Measurements from ENCODE around the gene RCAN2.

The RCAN2 gene

GRCh38 chr6:46491628-46492547, 639 bp upstream of the RCAN2 start:
- no peak overlapping the region for H3K4me3 ChIP-seq (ENCODE audit: low read depth, low read length)

GRCh38 chr6:46490425-46491200, 636 bp downstream of the RCAN2 start:
- TF ChIP-seq, protein P1, sequence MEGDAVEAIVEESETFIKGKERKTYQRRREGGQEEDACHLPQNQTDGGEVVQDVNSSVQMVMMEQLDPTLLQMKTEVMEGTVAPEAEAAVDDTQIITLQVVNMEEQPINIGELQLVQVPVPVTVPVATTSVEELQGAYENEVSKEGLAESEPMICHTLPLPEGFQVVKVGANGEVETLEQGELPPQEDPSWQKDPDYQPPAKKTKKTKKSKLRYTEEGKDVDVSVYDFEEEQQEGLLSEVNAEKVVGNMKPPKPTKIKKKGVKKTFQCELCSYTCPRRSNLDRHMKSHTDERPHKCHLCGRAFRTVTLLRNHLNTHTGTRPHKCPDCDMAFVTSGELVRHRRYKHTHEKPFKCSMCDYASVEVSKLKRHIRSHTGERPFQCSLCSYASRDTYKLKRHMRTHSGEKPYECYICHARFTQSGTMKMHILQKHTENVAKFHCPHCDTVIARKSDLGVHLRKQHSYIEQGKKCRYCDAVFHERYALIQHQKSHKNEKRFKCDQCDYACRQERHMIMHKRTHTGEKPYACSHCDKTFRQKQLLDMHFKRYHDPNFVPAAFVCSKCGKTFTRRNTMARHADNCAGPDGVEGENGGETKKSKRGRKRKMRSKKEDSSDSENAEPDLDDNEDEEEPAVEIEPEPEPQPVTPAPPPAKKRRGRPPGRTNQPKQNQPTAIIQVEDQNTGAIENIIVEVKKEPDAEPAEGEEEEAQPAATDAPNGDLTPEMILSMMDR (IDR thresholded peaks at IDR 0.05; ENCODE audit: low read depth, low read length) = no peak
- H3K4me3 ChIP-seq (ENCODE audit: low read depth, low read length) = no peak overlapping the region

More at GRCh38 chr6:46491628-46492547, 639 bp upstream of the RCAN2 start:
- TF ChIP-seq, protein P1 (IDR thresholded peaks at IDR 0.05; ENCODE audit: low read depth, low read length) = no peak

GRCh38 chr6:46486181-46486580, 5.1 kb downstream of the RCAN2 start:
- H3K4me3 ChIP-seq (ENCODE audit: low read depth, low read length) = no peak overlapping the region
- TF ChIP-seq, protein P1 (IDR thresholded peaks at IDR 0.05; ENCODE audit: low read depth, low read length) = no peak

DNA sequence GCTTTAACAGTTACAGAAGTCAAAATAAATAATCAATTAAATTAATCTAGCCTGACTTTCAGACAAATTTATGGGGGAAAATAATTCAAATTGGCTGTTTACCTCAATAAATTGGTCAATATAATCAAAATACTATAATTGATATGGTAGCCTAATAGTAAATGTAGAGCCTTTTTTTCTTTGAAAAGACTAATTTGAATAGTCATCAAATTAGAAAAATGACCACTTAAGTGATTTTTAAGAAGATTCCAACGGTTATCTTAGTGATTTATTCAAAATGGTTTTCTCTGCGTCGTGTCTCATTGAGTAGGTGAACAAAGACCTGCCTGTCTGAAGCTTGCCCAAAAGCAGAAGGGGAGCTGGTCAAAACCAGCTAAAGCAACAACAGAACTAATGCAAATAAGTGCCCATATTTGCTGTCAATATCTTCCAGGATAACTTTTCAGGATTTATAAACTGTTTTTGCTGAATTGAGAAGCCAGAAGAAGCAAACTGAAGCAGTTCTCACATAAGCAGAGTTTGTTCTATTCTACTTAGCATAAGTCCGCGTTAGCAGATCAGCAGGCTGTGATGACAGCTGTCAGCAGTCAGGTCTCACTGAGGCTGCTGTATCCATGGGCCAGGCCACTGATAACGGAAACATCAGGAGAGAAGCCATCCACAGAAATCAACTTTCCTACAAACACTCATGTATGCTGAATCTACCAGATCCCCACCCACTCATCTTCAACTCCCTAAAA, 7.0 kb downstream of the RCAN2 start:
- no peak overlapping the region for H3K4me3 ChIP-seq (ENCODE audit: low read depth, low read length)
- TF ChIP-seq, protein P1 (IDR thresholded peaks at IDR 0.05; ENCODE audit: low read depth, low read length) = no peak

- TF ChIP-seq, protein P1 (IDR thresholded peaks at IDR 0.05; ENCODE audit: low read depth, low read length) = no peak
- H3K4me3 ChIP-seq (ENCODE audit: low read depth, low read length) = no peak overlapping the region
Measured at GRCh38 chr6:46476301-46476700, 14.9 kb downstream of the RCAN2 start.

- TF ChIP-seq, protein P1 (IDR thresholded peaks at IDR 0.05; ENCODE audit: low read depth, low read length) = no peak
- no peak overlapping the region for H3K4me3 ChIP-seq (ENCODE audit: low read depth, low read length)
Measured at GRCh38 chr6:46473881-46474280, 17.4 kb downstream of the RCAN2 start.
